GM12891 (cell line): ENCODE measurements around the gene MYBPC1.

Experiments used
- POLR2A ChIP-seq: IDR thresholded peaks from 2 replicates; pipeline ENCODE4 v1.6.1; 2011; ENCODE audit warnings: low read depth, low read length, control low read depth
- POLR2AphosphoS5 ChIP-seq: IDR thresholded peaks from 2 replicates; pipeline ENCODE4 v1.6.1; 2011; ENCODE audit warnings: low read depth, low read length, control low read depth

- TF ChIP-seq POLR2A (no peak), POLR2AphosphoS5 (no peak)
Observed at GRCh38 chr12:101619858-101620761, 25.3 kb downstream of the MYBPC1 start.
